AG04450 (cell line): ENCODE measurements around the gene IRF3. TPM values are rescaled to one million over a fixed set of nuclear protein-coding genes. Genes with fewer than 3 reads are reported as not detected.
"Not testable (repeated sequence)": the region's sequence is repeated elsewhere in the genome, so short reads cannot be mapped to it uniquely, and the experiment has no call there.

Source experiments
- CTCF ChIA-PET: fragments of 300-600, 350-600 bp; formaldehyde crosslinking; extraction: SDS; loops from one replicate; lab custom pipeline; 2022; ENCODE audit warnings: antibody characterized with exemption, inconsistent platforms; lab: Charles Lee
- POLR2A ChIA-PET: fragments of 350-600 bp; formaldehyde crosslinking; extraction: SDS; loops from one replicate; lab custom pipeline; 2021; ENCODE audit warnings: antibody characterized with exemption, inconsistent platforms; lab: Yijun Ruan, JAX
- DNase-seq: peaks from one replicate; pipeline ENCODE4 v3.0.0-alpha.2; 2011; ENCODE audit warnings: low read depth, low spot score
- H3K27ac ChIP-seq: one replicate; pipeline ENCODE4 v1.5.1; 2012; ENCODE audit warnings: low read depth, low read length, control low read depth
- H3K27me3 ChIP-seq: one replicate; pipeline ENCODE4 v1.6.0; 2012; ENCODE audit warnings: low read length; ENCODE audit not compliant: control insufficient read depth, insufficient read depth
- H3K4me3 ChIP-seq: 2 replicates; pipeline ENCODE4 v1.5.1; 2011; ENCODE audit warnings: mild to moderate bottlenecking, low read depth, low read length, control low read depth
- H3K9me3 ChIP-seq: 2 replicates; pipeline ENCODE4 v1.5.1; 2012; ENCODE audit warnings: low read length; ENCODE audit not compliant: control insufficient read depth, insufficient read depth
- CTCF ChIP-seq: IDR thresholded peaks from 2 replicates; pipeline ENCODE4 v1.5.1; 2011; ENCODE audit warnings: low read depth, low read length, control low read depth, inconsistent platforms
- polyA plus RNA-seq: library from polyadenylated mRNA; depleted of rRNA; stranded (reverse); fragments of >200 nt; gene quantifications from 2 replicates; pipeline ENCODE4 v1.2.3, GENCODE V29; 2011

The IRF3 gene
- polyA plus RNA-seq, 1 experiment: 33.5 TPM

- ChIA-PET POLR2A (interaction anchor here (1.1 kb wide), 1 partner anchor 17 kb away, joined by 5 read pairs; the partner anchor contains the start of gene SCAF1), CTCF (interaction anchor here (0.6 kb wide), 1 partner anchor 51 kb away, joined by 3 read pairs; no protein-coding TSS in a partner anchor)
- no peak for TF ChIP-seq CTCF
- Histone ChIP-seq H3K27ac (no peak overlapping the region), H3K9me3 (no peaks in the 10 kb centered on the region; the same call in 1 of the 2 replicates), H3K27me3 (no peaks in the 10 kb centered on the region), H3K4me3 (no peak overlapping the region)
- no peak for DNase-seq
These were observed 40.4 kb downstream of the IRF3 start for GRCh38 chr19:49624967-49625910.

GRCh38 chr19:49617860-49618259, 47.8 kb downstream of the IRF3 start:
- CTCF ChIA-PET, H3K9me3 ChIP-seq: not testable (repeated sequence)
- POLR2A ChIA-PET: interaction anchor here (1.3 kb wide), 1 partner anchor 25 kb away, joined by 3 read pairs; no protein-coding TSS in a partner anchor

GRCh38 chr19:49616945-49617344, 48.7 kb downstream of the IRF3 start:
- Histone ChIP-seq H3K27me3 (no peaks in the 10 kb centered on the region), H3K27ac (no peak overlapping the region), H3K9me3 (peaks cover 3% of the 10 kb centered on the region; the same call in 1 of the 2 replicates), H3K4me3 (no peak overlapping the region)
- no peak for TF ChIP-seq CTCF
- POLR2A ChIA-PET: interaction anchor here (1.3 kb wide), 1 partner anchor 24 kb away, joined by 3 read pairs; no protein-coding TSS in a partner anchor
- DNase-seq: no peak
- CTCF ChIA-PET: no interaction called here

More at GRCh38 chr19:49617860-49618259, 47.8 kb downstream of the IRF3 start:
- DNase-seq, H3K27me3 ChIP-seq, H3K27ac ChIP-seq, H3K4me3 ChIP-seq: not testable (repeated sequence)

GRCh38 chr19:49616532-49616931, 49.1 kb downstream of the IRF3 start:
- ChIA-PET CTCF (no interaction called here), POLR2A (no interaction called here)
- Histone ChIP-seq H3K9me3 (peaks cover 3% of the 10 kb centered on the region; the same call in 1 of the 2 replicates), H3K27ac (no peak overlapping the region), H3K4me3 (no peak overlapping the region), H3K27me3 (no peaks in the 10 kb centered on the region)
- DNase-seq: no peak
- no peak for TF ChIP-seq CTCF

- TF ChIP-seq CTCF: no peak
- H3K4me3 ChIP-seq: no peak overlapping the region
- H3K27me3 ChIP-seq: no peaks in the 10 kb centered on the region
- ChIA-PET CTCF (interaction anchor here (0.7 kb wide), 2 partner anchors 12 to 17 kb away, joined by 5 read pairs; no protein-coding TSS in a partner anchor), POLR2A (interaction anchor here (0.5 kb wide), 1 partner anchor 270 kb away, joined by 8 read pairs; no protein-coding TSS in a partner anchor)
- DNase-seq: no peak
- no peak overlapping the region for H3K27ac ChIP-seq
- peaks cover 3% of the 10 kb centered on the region; the same call in 1 of the 2 replicates for H3K9me3 ChIP-seq
These were observed 49.8 kb downstream of the IRF3 start for GRCh38 chr19:49615861-49616260.
